H1 (cell line): ENCODE results near the gene CD300LB. TPM values are rescaled to one million over a fixed set of nuclear protein-coding genes. Genes with fewer than 3 reads are reported as not detected.

Source experiments
- CEBPB ChIP-seq: IDR thresholded peaks from 2 replicates; pipeline ENCODE4 v1.6.1; 2012; ENCODE audit warnings: low read depth, low read length
- HDAC6 ChIP-seq: IDR thresholded peaks from one replicate; pipeline ENCODE4 v1.7.1; 2012; ENCODE audit warnings: low read depth, mild to moderate bottlenecking, inconsistent platforms, low read length, moderate library complexity
- KDM1A ChIP-seq: fragments of 200-600, 300-600 bp; sonication (generic); IDR thresholded peaks from 2 replicates; pipeline ENCODE4 v1.7.1; 2016; ENCODE audit warnings: mild to moderate bottlenecking, low read length, borderline replicate concordance
- NANOG ChIP-seq: IDR thresholded peaks from 2 replicates; pipeline ENCODE4 v1.6.1; 2011; ENCODE audit warnings: low read length, low read depth, mild to moderate bottlenecking, inconsistent platforms; ENCODE audit not compliant: insufficient read depth, poor library complexity, severe bottlenecking
- RBBP5 ChIP-seq: IDR thresholded peaks from 2 replicates; pipeline ENCODE4 v1.7.1; 2012; ENCODE audit warnings: low read depth, mild to moderate bottlenecking, inconsistent platforms, low read length, moderate library complexity, borderline replicate concordance
- SIRT6 ChIP-seq: IDR thresholded peaks from one replicate; pipeline ENCODE4 v1.7.1; 2012; ENCODE audit warnings: low read length, inconsistent platforms
- polyA plus RNA-seq, 7 experiments: library from polyadenylated mRNA; depleted of rRNA in 3 of 7; stranded (reverse) in 5 of 7; unstranded in 2 of 7; fragments of >200 nt in 5 of 7; fragments of 200-250 nt in 2 of 7; gene quantifications; 1 replicate in 5 of 7; 2 replicates in 1 of 7; 4 replicates in 1 of 7; pipeline versions ENCODE4 v1.2.1 to v1.2.3, GENCODE V29; 2011 to 2013; ENCODE audit warnings: missing spikeins in 2 of 7, mixed read lengths in 2 of 7
- total RNA-seq: library from RNA; stranded (reverse); fragmentation: NEBNext Ultra II Directional; extraction: Animal tissue kit (Norgen Biotek cat#: 25700); gene quantifications from 2 replicates; pipeline ENCODE4 v1.2.1, GENCODE V29; 2021

CD300LB gene
- total and polyA plus RNA-seq, 2 of the 8 experiments (the other 6 are each of a cell fraction or from before 2014, with no cell fraction given), result not detected

DNA sequence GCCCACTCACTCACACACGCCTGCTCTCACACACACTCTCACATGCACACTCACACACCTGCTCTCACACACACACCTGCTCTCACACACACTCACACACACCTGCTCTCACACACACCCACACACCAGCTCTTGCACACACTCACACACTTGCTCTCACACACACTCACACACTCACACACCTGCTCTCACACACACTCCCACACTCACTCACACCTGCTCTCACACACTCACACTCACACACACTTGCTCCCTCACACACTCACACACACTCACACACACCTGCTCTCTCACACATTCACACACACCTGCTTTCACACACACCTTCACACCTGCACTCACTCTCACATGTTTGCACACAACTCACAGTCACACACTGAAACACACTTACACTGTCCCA lies 32.1 kb upstream of the CD300LB start (continued):
- no peak for TF ChIP-seq SIRT6
- no peak for TF ChIP-seq CEBPB
- TF ChIP-seq KDM1A, result no peak
- no peak for TF ChIP-seq HDAC6
- TF ChIP-seq NANOG, result no peak
- TF ChIP-seq RBBP5, result no peak
